ENCODE measurements around the gene CLRN1. TPM values are rescaled to one million over a fixed set of nuclear protein-coding genes. Genes with fewer than 3 reads are reported as not detected.
"Not testable (repeated sequence)": the region's sequence is repeated elsewhere in the genome, so short reads cannot be mapped to it uniquely, and the experiment has no call there.

Gene CLRN1
- total RNA-seq, 1 donor: not detected

- no peak for TF ChIP-seq CTCF (IDR thresholded peaks at IDR 0.05; ENCODE audit: insufficient read depth, low read depth, low read length)
- no peak overlapping the region for H3K4me3 ChIP-seq (ENCODE audit: low read depth, low read length)
These were observed 29.8 kb upstream of the CLRN1 start for GRCh38 chr3:151002003-151002981.

GRCh38 chr3:150998996-150999395 is 26.5 kb upstream of the CLRN1 start:
- no peak overlapping the region for H3K4me3 ChIP-seq (ENCODE audit: low read depth, low read length)
- DNase-seq (ENCODE audit: low read depth): no peak
- no peak for TF ChIP-seq CTCF (IDR thresholded peaks at IDR 0.05; ENCODE audit: insufficient read depth, low read depth, low read length)

More at GRCh38 chr3:151002003-151002981, 29.8 kb upstream of the CLRN1 start:
- no peak for DNase-seq (ENCODE audit: low read depth)

GRCh38 chr3:150996731-150997130 is 24.2 kb upstream of the CLRN1 start:
- TF ChIP-seq CTCF (IDR thresholded peaks at IDR 0.05; ENCODE audit: insufficient read depth, low read depth, low read length): no peak
- DNase-seq (ENCODE audit: low read depth): no peak
- no peak overlapping the region for H3K4me3 ChIP-seq (ENCODE audit: low read depth, low read length)

GRCh38 chr3:150995510-150995909 is 23.0 kb upstream of the CLRN1 start:
- no peak overlapping the region for H3K4me3 ChIP-seq (ENCODE audit: low read depth, low read length)
- TF ChIP-seq CTCF (IDR thresholded peaks at IDR 0.05; ENCODE audit: insufficient read depth, low read depth, low read length): no peak
- DNase-seq (ENCODE audit: low read depth): no peak

- no peak for TF ChIP-seq CTCF (IDR thresholded peaks at IDR 0.05; ENCODE audit: insufficient read depth, low read depth, low read length)
- H3K4me3 ChIP-seq (ENCODE audit: low read depth, low read length): no peak overlapping the region
- DNase-seq (ENCODE audit: low read depth): no peak
These were observed 16.7 kb upstream of the CLRN1 start for GRCh38 chr3:150989208-150989607.

- H3K4me3 ChIP-seq (ENCODE audit: low read depth, low read length); DNase-seq (ENCODE audit: low read depth): not testable (repeated sequence)
These were observed 15.9 kb upstream of the CLRN1 start for GRCh38 chr3:150988395-150988794.

GRCh38 chr3:150985711-150986110 is 13.2 kb upstream of the CLRN1 start:
- TF ChIP-seq CTCF (IDR thresholded peaks at IDR 0.05; ENCODE audit: insufficient read depth, low read depth, low read length): no peak
- DNase-seq (ENCODE audit: low read depth): no peak
- no peak overlapping the region for H3K4me3 ChIP-seq (ENCODE audit: low read depth, low read length)

Measured in fibroblast of villous mesenchyme (primary cell).